SK-N-SH (cell line): ENCODE results near the gene VPS11. TPM values are rescaled to one million over a fixed set of nuclear protein-coding genes. Genes with fewer than 3 reads are reported as not detected.

ENCODE experiments used
- CTCF ChIA-PET: fragments of 300-600, 350-600 bp; formaldehyde crosslinking; extraction: SDS; loops from one replicate; lab custom pipeline; 2021; lab: Yijun Ruan, JAX
- POLR2A ChIA-PET: fragments of 350-600 bp; sonication (Branson Sonifier 250); formaldehyde crosslinking; extraction: SDS; loops from one replicate; lab custom pipeline; 2020; ENCODE audit warnings: antibody characterized with exemption, inconsistent platforms; lab: Yijun Ruan, JAX
- DNase-seq: peaks from one replicate; pipeline ENCODE4 v3.0.0; 2012
- H2AFZ ChIP-seq: fragments of 200-600 bp; sonication (generic); 2 replicates; pipeline ENCODE4 v1.8.1; 2016; ENCODE audit warnings: antibody characterized with exemption, mild to moderate bottlenecking, low read depth
- H3F3A ChIP-seq: fragments of 200-600 bp; sonication (generic); replicated peaks from 2 replicates; pipeline ENCODE3; 2016; ENCODE audit warnings: antibody characterized with exemption, mild to moderate bottlenecking; ENCODE audit not compliant: insufficient read depth
- H3K27ac ChIP-seq, 2 experiments: fragments of 200-500 bp in 1 of 2; fragments of 200-600 bp in 1 of 2; sonication (Bioruptor generic) in 1 of 2; sonication (generic), shearing (Covaris generic) in 1 of 2; 2 replicates each; pipeline versions ENCODE4 v1.5.1 to v1.6.1; 2014 to 2016; ENCODE audit warnings: low read depth in 2 of 2, inconsistent platforms in 1 of 2, low read length in 1 of 2, mild to moderate bottlenecking in 1 of 2, mixed read lengths in 1 of 2
- H3K27me3 ChIP-seq: fragments of 200-600 bp; sonication (generic), shearing (Covaris generic); 2 replicates; pipeline ENCODE4 v1.6.1; 2016; ENCODE audit warnings: mixed run types; ENCODE audit not compliant: insufficient read depth
- H3K36me3 ChIP-seq, 2 experiments: fragments of 200-500 bp in 1 of 2; fragments of 200-600 bp in 1 of 2; sonication (Bioruptor generic) in 1 of 2; sonication (generic) in 1 of 2; replicated peaks in 1 of 2; 2 replicates each; pipeline versions ENCODE3 to v1.5.1; 2014 to 2016; ENCODE audit warnings: low read length in 1 of 2, mild to moderate bottlenecking in 1 of 2; ENCODE audit not compliant: insufficient read depth in 2 of 2, control insufficient read depth in 1 of 2
- H3K4me1 ChIP-seq, 2 experiments: fragments of 200-500 bp in 1 of 2; fragments of 200-600 bp in 1 of 2; sonication (Bioruptor generic) in 1 of 2; sonication (generic), shearing (Covaris generic) in 1 of 2; 2 replicates each; pipeline versions ENCODE4 v1.5.1 to v1.6.1; 2014 to 2016; ENCODE audit warnings: low read depth in 1 of 2, low read length in 1 of 2, mixed run types in 1 of 2; ENCODE audit not compliant: insufficient read depth in 2 of 2, control insufficient read depth in 1 of 2
- H3K4me2 ChIP-seq: fragments of 200-600 bp; sonication (generic), shearing (Covaris generic); 2 replicates; pipeline ENCODE4 v1.6.1; 2017; ENCODE audit warnings: mixed run types
- H3K4me3 ChIP-seq, 2 experiments: fragments of 200-500 bp in 1 of 2; fragments of 200-600 bp in 1 of 2; sonication (Bioruptor generic) in 1 of 2; sonication (generic), shearing (Covaris generic) in 1 of 2; 2 replicates each; pipeline versions ENCODE4 v1.5.1 to v1.8.1; 2014 to 2016; ENCODE audit warnings: low read depth in 2 of 2, inconsistent platforms in 1 of 2, low read length in 1 of 2, mild to moderate bottlenecking in 1 of 2, mixed read lengths in 1 of 2, moderate library complexity in 1 of 2
- H3K79me2 ChIP-seq: fragments of 200-600 bp; sonication (generic); 2 replicates; pipeline ENCODE4 v1.8.1; 2017; ENCODE audit warnings: mild to moderate bottlenecking; ENCODE audit not compliant: insufficient read depth
- H3K9ac ChIP-seq: fragments of 200-600 bp; sonication (generic); 2 replicates; pipeline ENCODE4 v1.6.1; 2017; ENCODE audit warnings: mixed run types
- H3K9me2 ChIP-seq: fragments of 200-600 bp; sonication (generic); 2 replicates; pipeline ENCODE4 v1.6.1; 2017; ENCODE audit warnings: mixed run types
- H3K9me3 ChIP-seq: fragments of 200-600 bp; sonication (generic); 2 replicates; pipeline ENCODE4 v1.6.1; 2017; ENCODE audit warnings: mixed run types, mild to moderate bottlenecking, moderate library complexity
- H4K20me1 ChIP-seq: fragments of 200-600 bp; sonication (generic); 2 replicates; pipeline ENCODE4 v1.6.1; 2017; ENCODE audit warnings: mild to moderate bottlenecking, mixed run types; ENCODE audit not compliant: insufficient read depth
- CHD2 ChIP-seq: fragments of 150-350 bp; IDR thresholded peaks from 2 replicates; pipeline ENCODE4 v1.6.1; 2018; ENCODE audit warnings: low read length; ENCODE audit not compliant: partially characterized antibody
- CTCF ChIP-seq: fragments of 200-600 bp; sonication (generic); IDR thresholded peaks from 2 replicates; pipeline ENCODE4 v1.6.1; 2017; ENCODE audit warnings: antibody characterized with exemption, mild to moderate bottlenecking, moderate library complexity
- ELF1 ChIP-seq: IDR thresholded peaks from 2 replicates; pipeline ENCODE4 v1.4.0; 2012
- EP300 ChIP-seq, 2 experiments: IDR thresholded peaks; 2 replicates each; pipeline versions ENCODE4 v1.4.0 to v1.6.1; 2012; ENCODE audit warnings: borderline replicate concordance in 1 of 2, low read depth in 1 of 2, low read length in 1 of 2
- EZH2phosphoT487 ChIP-seq: fragments of 200-600 bp; sonication (generic); IDR thresholded peaks from 2 replicates; pipeline ENCODE4 v1.6.1; 2017; ENCODE audit warnings: low read depth, mixed run types, mild to moderate bottlenecking, antibody characterized with exemption, moderate library complexity, borderline replicate concordance
- FOSL2 ChIP-seq: IDR thresholded peaks from 2 replicates; pipeline ENCODE4 v1.4.0; 2012; ENCODE audit warnings: low read depth, mild to moderate bottlenecking, moderate library complexity, borderline replicate concordance
- FOXJ3 ChIP-seq: sonication (generic); formaldehyde crosslinking; IDR thresholded peaks from 2 replicates; pipeline ENCODE4 v1.5.1; 2020; ENCODE audit warnings: mild to moderate bottlenecking, missing genetic modification reagents
- FOXM1 ChIP-seq: IDR thresholded peaks from 2 replicates; pipeline ENCODE4 v1.4.0; 2012; ENCODE audit warnings: low read depth, mild to moderate bottlenecking
- GABPA ChIP-seq: IDR thresholded peaks from 2 replicates; pipeline ENCODE4 v1.4.0; 2012; ENCODE audit warnings: low read depth, mild to moderate bottlenecking
- GATA2 ChIP-seq: sonication (generic); formaldehyde crosslinking; IDR thresholded peaks from 2 replicates; pipeline ENCODE4 v1.5.0; 2020; ENCODE audit warnings: mild to moderate bottlenecking, missing genetic modification reagents
- IRF3 ChIP-seq: fragments of 150-350 bp; IDR thresholded peaks from 2 replicates; pipeline ENCODE4 v1.6.1; 2016; ENCODE audit warnings: mild to moderate bottlenecking, low read depth, low read length
- JUND ChIP-seq: IDR thresholded peaks from 2 replicates; pipeline ENCODE4 v1.4.0; 2012
- MAX ChIP-seq: IDR thresholded peaks from 2 replicates; pipeline ENCODE4 v1.4.0; 2012; ENCODE audit warnings: low read depth
- MEF2A ChIP-seq: IDR thresholded peaks from 2 replicates; pipeline ENCODE4 v1.4.0; 2012; ENCODE audit warnings: low read depth, borderline replicate concordance
- MXI1 ChIP-seq: IDR thresholded peaks from 2 replicates; pipeline ENCODE4 v1.6.1; 2012; ENCODE audit warnings: mild to moderate bottlenecking, low read depth, low read length, improper control_type of control experiment
- NRF1 ChIP-seq: IDR thresholded peaks from 2 replicates; pipeline ENCODE4 v1.6.1; 2012; ENCODE audit warnings: low read depth, mild to moderate bottlenecking, low read length
- POLR2AphosphoS5 ChIP-seq: IDR thresholded peaks from 2 replicates; pipeline ENCODE4 v1.6.1; 2012; ENCODE audit warnings: low read depth, low read length
- RAD21 ChIP-seq: IDR thresholded peaks from 2 replicates; pipeline ENCODE4 v1.6.1; 2012; ENCODE audit warnings: mild to moderate bottlenecking, low read length
- SIN3A ChIP-seq: IDR thresholded peaks from 2 replicates; pipeline ENCODE4 v1.6.1; 2012; ENCODE audit warnings: low read depth, mild to moderate bottlenecking, low read length, moderate library complexity, borderline replicate concordance
- TAF1 ChIP-seq: IDR thresholded peaks from 2 replicates; pipeline ENCODE4 v1.6.1; 2012; ENCODE audit warnings: low read depth, mild to moderate bottlenecking, low read length, moderate library complexity, borderline replicate concordance
- TCF12 ChIP-seq: IDR thresholded peaks from 2 replicates; pipeline ENCODE4 v1.4.0; 2012
- USF2 ChIP-seq: fragments of 150-350 bp; IDR thresholded peaks from 2 replicates; pipeline ENCODE4 v1.6.1; 2017; ENCODE audit warnings: antibody characterized with exemption, low read length, low read depth, borderline replicate concordance
- YY1 ChIP-seq: IDR thresholded peaks from 2 replicates; pipeline ENCODE4 v1.4.0; 2012; ENCODE audit warnings: low read depth, mild to moderate bottlenecking
- WGBS: methylation state at CpG from one replicate; pipeline ENCODE4 v1.1.6; 2017; ENCODE audit warnings: low lambda C conversion rate; 5-methylcytosine and 5-hydroxymethylcytosine counted together
- polyA plus RNA-seq, 3 experiments: library from polyadenylated mRNA; depleted of rRNA; stranded (reverse); fragments of >200 nt; gene quantifications; 2 replicates each; pipeline ENCODE4 v1.2.3, GENCODE V29; 2012

Gene VPS11
- polyA plus RNA-seq, 1 of the 3 experiments (the other 2 are of a cell fraction), result 14.8 TPM

GRCh38 chr11:119067371-119068222 is at the start of gene VPS11 (continued):
- no peak for TF ChIP-seq IRF3
- peak; percentile 83; the same call in 1 of the 2 replicates for TF ChIP-seq MAX
- TF ChIP-seq TAF1, result peak; percentile 85
- TF ChIP-seq RAD21, result no peak
- TF ChIP-seq USF2, result peak; percentile 96
- no peak for TF ChIP-seq FOXJ3
- no peak for TF ChIP-seq FOXM1
- TF ChIP-seq CHD2, result no peak
- TF ChIP-seq GABPA, result peak; percentile 81
- 0 out of 4 replicates have a peak, but pooled peaks of 1 of the 2 experiments have one; percentile 43 for TF ChIP-seq EP300 (IDR thresholded peaks at IDR 0.05; ENCODE audit: borderline replicate concordance in 1 of 2, low read depth in 1 of 2, low read length in 1 of 2)
- TF ChIP-seq MXI1, result peak; percentile 93
- TF ChIP-seq, all 33 proteins: peak for 15

GRCh38 chr11:119018074-119018938 is 49.3 kb upstream of the VPS11 start, which contains the start of the genes RPS25 and TRAPPC4:
Gene RPS25, minus strand, starts transcription at chr11:119018343. Its CDS starts 59 bp downstream, at chr11:119018284.
Gene TRAPPC4, plus strand, starts transcription at chr11:119018766. Its CDS starts 30 bp downstream, at chr11:119018796.
- peak within 1 kb of the TSS; percentile 91 for H3K4me2 ChIP-seq
- H3K27me3 ChIP-seq, result no peaks in the 10 kb centered on the region
- H3K36me3 ChIP-seq, result peaks cover 46 to 54% of the 10 kb centered on the region in 2 experiments
- H3K9me2 ChIP-seq, result no peaks in the 10 kb centered on the region
- peaks cover 15 to 22% of the 10 kb centered on the region in 2 experiments for H3K4me1 ChIP-seq
- under 1% methylated on average over 26 of the region's 63 CpGs for WGBS
- H3F3A ChIP-seq, result peaks cover 37% of the 10 kb centered on the region
- H3K9ac ChIP-seq, result peak within 1 kb of the TSS; percentile 95
- H4K20me1 ChIP-seq, result peaks cover 16% of the 10 kb centered on the region
- peaks cover 86% of the 10 kb centered on the region for H3K79me2 ChIP-seq
- ChIA-PET POLR2A (interaction anchor here (0.6 to 2.3 kb wide), 8 partner anchors 9 to 204 kb away, joined by 3 to 13 read pairs (median 3); partner anchors contain the start of genes HYOU1, SLC37A4 and VPS11), CTCF (interaction anchor here (0.6 to 4.2 kb wide), 5 partner anchors 10 to 328 kb away, joined by 3 to 16 read pairs (median 3); partner anchors contain the start of gene SLC37A4)
- peak within 1 kb of the TSS; percentile 91 for H2AFZ ChIP-seq
- no peaks in the 10 kb centered on the region for H3K9me3 ChIP-seq
- H3K27ac ChIP-seq, result peak within 1 kb of the TSS; percentile 92
- DNase-seq, result peak; percentile 92
- peak within 1 kb of the TSS; percentile 69 to 97 for H3K4me3 ChIP-seq
- TF ChIP-seq MAX (peak; percentile 92), ELF1 (peak; percentile 90), POLR2AphosphoS5 (peak; percentile 94), MEF2A (no peak), NRF1 (peak; percentile 71), EZH2phosphoT487 (no peak), GABPA (peak; percentile 97), SIN3A (peak; percentile 42; the same call in 1 of the 2 replicates), MXI1 (peak; percentile 52), FOSL2 (no peak), FOXM1 (no peak), FOXJ3 (no peak), CTCF (no peak; the same call in 1 of the 2 replicates), CHD2 (peak; percentile 93), YY1 (peak; percentile 89), TAF1 (peak; percentile 96), RAD21 (no peak), TCF12 (peak; percentile 15; the same call in 1 of the 2 replicates), GATA2 (CRISPR knock-in tag) (no peak), JUND (no peak)
